Stimulated activated CD4-positive, alpha-beta T cell treated with anti-CD3 and anti-CD28 coated beads, Interleukin-1b, Interleukin-23, amount 100 ng/mL, for 48 hours (primary cell): ENCODE results near the gene SLC25A45.
A peak's percentile ranks its signal among the peaks of the same experiment; 100 is the strongest.

Source experiments
- DNase-seq: peaks from one replicate; pipeline ENCODE4 v3.0.0-alpha.2; 2020

The SLC25A45 gene

GRCh38 chr11:65402790-65403189 lies 20.3 kb upstream of the SLC25A45 start:
- DNase-seq: no peak

GRCh38 chr11:65401803-65402248 lies 19.4 kb upstream of the SLC25A45 start:
- DNase-seq: no peak

- DNase-seq: no peak
Observed at GRCh38 chr11:65401073-65401802, 18.8 kb upstream of the SLC25A45 start.

DNA sequence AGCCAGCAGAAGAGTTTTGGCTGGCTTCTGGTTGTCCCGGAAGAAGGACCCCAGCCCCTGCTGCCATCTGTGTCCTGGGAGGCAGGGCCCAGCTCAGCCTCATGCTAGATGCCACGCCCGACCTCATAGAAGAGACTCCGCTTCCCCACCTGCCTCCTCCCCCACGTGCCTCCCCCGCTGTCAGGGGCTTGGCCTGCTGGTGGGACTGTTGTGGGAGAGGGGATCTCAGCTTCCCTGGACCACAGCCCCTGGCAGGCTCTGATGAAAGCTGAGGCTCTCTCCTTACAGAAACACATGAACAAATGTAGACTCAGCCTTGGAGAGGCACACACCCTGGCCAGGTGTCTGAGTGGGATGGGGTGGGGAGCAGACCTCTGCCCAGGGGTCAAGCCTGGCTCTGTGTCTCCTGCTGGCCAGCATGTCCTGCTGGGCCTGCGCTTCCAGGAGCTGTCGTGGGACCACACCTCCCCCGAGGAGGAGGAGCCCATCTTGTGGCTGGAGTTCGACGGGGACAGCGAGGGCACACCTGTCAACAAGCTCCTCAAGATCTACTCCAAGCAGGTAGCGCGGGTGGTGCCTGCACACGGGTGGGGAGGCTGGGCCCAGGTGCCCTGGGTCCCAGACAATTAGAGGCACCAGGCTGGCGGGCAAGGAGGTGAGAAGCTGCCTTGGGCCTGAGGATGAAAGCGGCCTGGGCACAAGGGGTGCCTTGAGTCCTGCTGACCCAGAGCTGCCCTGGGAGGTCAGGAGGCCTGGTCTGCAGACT lies 18.0 kb upstream of the SLC25A45 start:
- no peak for DNase-seq

- DNase-seq: no peak
Observed at GRCh38 chr11:65399845-65400244, 17.4 kb upstream of the SLC25A45 start.

GRCh38 chr11:65399249-65399648 lies 16.8 kb upstream of the SLC25A45 start:
- no peak for DNase-seq

DNA sequence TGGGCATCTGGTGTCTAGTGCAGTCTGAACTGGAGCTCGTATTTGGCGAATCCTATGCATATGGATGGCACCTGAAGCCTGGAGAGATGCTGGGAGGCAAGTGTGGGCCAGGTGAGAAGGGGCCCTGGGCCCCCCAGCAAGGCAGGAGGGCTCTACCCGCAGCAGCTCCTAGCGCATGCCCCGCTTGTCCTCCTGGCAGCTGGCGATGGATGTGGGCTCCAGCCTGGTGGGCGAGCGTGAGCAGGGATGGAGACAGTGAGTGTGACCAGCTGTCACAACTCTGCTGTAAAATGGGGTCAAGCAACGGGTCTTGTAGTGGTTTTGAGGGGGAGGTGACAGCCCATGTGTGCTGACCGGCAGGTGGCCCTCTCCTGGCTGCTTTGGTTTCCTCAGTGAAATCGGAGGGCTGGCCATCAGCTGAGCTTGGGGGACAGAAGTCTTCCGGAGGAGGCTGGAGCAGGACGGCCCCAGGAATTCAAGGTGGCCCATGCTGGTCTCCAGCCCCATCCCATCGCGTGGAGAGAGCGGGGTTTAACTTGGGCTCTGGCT lies 16.0 kb upstream of the SLC25A45 start:
- no peak for DNase-seq

DNA sequence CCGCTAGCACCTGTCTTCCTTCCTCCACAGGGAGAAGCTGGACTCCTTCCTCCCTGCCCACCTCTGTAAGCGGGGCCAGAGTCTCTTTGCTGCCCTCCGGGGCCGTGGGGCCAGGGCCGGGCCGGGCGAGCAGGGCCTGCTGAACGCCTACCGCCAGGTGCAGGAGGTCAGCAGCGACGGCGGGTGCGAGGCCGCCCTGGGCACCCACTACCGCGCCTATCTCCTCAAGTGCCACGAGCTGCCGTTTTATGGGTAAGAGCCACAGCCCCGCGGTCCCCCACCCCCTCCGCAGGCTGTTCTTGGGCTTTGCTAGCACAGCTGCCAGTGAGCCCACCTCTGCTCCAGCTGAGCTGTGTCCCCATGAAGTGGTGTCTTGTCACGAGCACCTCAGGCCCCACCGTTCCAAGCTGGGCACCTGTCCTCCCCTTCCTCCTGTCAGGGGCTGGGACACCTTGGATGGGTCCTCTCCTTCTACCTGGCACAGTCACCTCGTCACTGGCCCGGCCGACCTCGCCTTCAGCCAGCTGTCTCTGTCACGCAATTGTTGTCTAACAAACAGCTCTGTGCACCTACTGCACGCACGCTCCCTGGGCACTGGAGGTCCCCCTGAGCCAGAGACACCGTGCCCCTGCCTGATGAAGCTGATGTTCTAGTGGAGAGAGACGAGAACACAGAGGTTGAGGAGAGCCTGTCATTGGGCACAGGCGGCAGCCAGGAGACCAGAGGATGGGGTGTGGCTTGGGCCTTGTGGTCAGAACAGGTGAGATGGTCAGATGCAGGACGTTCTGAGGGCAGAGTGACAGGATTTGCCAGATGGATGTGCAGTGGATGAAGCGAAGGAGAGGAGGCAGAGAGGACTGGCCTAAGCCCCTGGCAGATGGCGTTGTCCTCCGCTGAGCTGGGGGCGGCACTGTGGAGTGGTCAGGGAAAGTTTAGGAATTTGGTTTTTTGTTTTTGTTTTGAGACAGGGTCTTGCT lies 14.6 kb upstream of the SLC25A45 start:
- DNase-seq: no peak

GRCh38 chr11:65395961-65396530 lies 13.6 kb upstream of the SLC25A45 start:
- DNase-seq: no peak

DNA sequence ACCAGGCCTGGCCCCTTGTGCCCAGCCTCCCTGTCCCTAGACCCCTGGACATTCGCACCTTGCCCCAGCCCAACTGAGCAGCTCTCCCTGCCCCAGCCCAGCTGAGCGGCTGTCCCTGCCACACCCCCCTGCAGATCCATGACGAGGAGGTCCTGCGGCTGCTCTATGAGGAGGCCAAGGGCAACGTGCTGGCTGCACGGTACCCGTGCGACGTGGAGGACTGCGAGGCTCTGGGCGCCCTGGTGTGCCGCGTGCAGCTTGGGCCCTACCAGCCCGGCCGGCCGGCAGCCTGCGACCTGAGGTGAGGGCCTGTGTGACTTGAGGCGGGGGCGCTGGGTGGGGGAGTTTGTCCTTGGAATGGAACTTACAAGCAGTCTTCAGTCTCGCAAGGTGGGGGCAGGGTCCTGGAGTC lies 11.7 kb upstream of the SLC25A45 start:
- DNase-seq: no peak

DNA sequence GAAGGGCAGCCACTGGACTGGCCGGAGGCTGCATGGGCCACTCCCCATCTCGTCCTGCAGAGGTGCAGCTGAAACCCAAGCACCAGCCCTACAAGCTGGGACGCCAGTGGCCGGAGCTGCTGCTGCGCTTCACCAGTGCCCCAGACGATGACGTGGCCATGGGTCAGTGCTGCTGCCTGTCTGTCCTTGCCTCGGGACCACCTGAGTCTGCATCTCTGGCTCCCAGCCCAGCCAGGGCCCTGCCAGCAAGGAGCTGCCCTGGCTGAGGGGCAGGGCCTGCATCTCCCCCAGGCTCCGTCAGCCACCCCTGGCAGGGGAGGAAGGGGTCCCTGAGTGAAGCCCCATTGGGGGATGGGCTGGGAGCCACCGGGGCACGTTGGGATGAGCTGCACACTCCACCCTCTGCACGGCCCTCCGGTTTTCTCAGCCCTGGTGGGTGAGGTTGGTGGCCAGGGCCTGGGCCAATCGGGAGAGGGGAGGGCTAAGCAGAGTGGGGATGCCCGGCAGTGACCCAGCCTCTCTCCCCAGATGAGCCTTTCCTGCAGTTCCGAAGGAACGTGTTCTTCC lies 11.2 kb upstream of the SLC25A45 start:
- DNase-seq: no peak

DNA sequence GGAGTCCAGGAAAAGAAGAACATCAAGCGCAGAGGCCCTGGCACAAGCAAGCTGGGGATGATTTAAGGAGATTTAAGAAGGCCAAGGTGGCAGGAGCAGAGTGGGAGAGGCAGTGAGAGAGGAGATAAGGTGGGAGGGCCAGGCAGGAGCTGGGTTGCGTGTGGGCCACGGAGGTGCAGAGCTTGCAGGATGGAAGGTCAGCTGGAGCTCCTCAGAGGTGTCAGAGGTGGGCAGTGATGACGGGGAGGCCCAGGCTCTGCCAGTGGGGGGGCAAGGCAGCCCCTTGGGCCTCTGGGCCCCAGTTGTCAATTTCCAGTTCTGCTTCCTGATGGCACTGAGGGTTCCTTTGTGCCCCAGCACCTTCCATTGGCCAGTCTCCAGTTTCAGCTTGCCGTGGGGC lies 10.5 kb upstream of the SLC25A45 start:
- DNase-seq: no peak

- DNase-seq: no peak
Observed at GRCh38 chr11:65392186-65392829, 9.9 kb upstream of the SLC25A45 start.

GRCh38 chr11:65390996-65391395 lies 8.6 kb upstream of the SLC25A45 start:
- no peak for DNase-seq

- no peak for DNase-seq
Observed at GRCh38 chr11:65390099-65390941, 7.9 kb upstream of the SLC25A45 start.

- DNase-seq: no peak
Observed at GRCh38 chr11:65389294-65389980, 7.0 kb upstream of the SLC25A45 start.

- no peak for DNase-seq
Observed at GRCh38 chr11:65388731-65389130, 6.3 kb upstream of the SLC25A45 start.

- peak; percentile 81 for DNase-seq
Observed at GRCh38 chr11:65386307-65387140, 4.1 kb upstream of the SLC25A45 start, which contains the start of gene FRMD8. FRMD8 (plus strand) TSS chr11:65386637; CDS start chr11:65387037, 400 bp downstream.
